Amniotic stem cell (primary cell): ENCODE results near the gene ARHGAP42.
"Not testable (repeated sequence)": the region's sequence is repeated elsewhere in the genome, so short reads cannot be mapped to it uniquely, and the experiment has no call there.

Experiments
- DNase-seq: peaks from one replicate; lab custom pipeline; 2025; lab: John Stamatoyannopoulos, UW

ARHGAP42 gene, protein sequence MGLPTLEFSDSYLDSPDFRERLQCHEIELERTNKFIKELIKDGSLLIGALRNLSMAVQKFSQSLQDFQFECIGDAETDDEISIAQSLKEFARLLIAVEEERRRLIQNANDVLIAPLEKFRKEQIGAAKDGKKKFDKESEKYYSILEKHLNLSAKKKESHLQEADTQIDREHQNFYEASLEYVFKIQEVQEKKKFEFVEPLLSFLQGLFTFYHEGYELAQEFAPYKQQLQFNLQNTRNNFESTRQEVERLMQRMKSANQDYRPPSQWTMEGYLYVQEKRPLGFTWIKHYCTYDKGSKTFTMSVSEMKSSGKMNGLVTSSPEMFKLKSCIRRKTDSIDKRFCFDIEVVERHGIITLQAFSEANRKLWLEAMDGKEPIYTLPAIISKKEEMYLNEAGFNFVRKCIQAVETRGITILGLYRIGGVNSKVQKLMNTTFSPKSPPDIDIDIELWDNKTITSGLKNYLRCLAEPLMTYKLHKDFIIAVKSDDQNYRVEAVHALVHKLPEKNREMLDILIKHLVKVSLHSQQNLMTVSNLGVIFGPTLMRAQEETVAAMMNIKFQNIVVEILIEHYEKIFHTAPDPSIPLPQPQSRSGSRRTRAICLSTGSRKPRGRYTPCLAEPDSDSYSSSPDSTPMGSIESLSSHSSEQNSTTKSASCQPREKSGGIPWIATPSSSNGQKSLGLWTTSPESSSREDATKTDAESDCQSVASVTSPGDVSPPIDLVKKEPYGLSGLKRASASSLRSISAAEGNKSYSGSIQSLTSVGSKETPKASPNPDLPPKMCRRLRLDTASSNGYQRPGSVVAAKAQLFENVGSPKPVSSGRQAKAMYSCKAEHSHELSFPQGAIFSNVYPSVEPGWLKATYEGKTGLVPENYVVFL

DNA sequence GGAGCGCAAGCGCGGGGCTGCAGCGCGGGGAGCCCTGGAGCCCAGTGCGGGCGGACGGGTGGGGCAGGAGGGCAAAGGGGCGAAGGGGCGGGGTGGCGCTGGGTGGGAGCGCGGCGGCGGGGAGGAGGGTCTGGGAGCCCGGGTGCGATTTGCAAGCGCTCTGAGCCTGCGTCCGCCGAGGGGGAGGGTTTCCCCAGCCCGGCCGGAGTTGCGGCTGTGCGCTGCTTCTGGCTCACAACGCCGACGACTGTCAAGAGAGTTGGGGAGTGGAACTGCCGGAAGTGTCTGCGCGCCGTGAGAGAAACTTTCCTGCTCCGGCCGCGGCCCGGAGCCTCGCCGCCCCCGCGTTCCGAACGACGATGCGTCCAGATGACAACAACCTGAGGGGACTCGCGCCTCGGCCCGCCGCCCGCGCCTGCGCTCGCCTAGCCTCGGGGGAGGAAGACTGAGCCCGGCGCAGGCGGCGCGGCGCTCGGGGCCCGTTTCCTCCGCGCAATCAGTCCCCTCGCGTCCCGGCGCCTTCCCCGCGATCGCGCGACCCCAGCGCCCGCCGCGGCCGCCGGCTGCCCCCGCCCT is at the start of gene ARHGAP42:
Gene ARHGAP42, plus strand, starts transcription at position 235 of the 576 bp plus-strand sequence. CDS start 391 bp downstream, outside the sequence.
- no peak for DNase-seq

DNA sequence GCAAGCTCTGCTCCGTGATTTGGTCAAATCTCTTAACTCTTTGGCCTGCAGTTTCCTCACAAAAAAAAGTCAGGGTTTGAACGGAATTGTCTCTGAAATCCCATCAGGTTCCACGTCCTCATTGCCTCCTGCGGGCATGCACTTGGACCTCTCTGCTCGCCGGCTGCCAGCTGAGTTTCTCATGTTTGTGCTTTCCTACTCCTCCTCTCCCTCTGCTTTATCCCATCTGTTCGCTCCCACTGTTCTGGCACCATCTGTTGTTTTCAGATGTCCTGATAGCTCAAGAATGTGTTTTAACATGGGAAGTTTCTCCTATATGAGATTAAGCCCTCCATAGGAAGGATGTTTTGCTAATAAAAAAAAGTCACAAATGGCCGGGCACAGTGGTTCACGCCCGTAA is 49.4 kb upstream of the ARHGAP42 start:
- no peak for DNase-seq

DNA sequence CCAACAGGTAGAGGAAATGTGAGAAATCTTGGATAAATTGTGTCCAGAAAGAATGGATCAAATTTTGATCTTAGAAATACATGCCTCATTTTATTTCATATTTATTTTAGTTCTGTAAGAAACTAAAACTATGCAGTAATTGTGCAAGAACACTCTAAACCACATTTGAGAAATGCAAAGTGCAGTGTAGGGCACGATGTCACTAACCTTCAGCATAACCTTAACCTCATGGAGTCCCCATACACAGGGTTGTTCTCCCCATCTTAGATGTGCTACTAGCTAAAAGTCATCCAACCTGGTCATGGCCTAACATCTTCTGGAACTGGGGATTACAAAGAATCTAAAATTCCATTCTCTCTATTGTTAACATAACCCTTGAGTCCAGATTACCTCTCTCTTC is 48.4 kb upstream of the ARHGAP42 start:
- no peak for DNase-seq

DNA sequence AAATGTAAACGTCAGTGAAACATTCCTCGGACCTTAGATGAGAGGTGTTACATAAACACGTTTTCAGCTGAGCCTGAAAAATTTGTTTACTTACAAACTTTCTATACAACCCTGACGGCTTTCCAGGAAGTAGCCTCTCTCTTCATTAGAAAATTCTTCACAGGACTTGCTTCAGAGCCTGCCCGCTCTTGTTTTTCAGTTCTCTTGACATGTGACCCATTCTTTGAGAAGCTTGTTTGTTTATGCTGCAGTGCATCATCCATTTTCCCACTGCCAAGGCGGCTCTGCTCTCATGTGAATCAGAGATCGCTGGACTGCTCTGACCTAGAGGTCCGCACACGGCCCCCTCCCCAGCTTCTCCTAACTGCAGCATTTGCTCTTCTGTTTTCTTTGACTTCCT is 47.9 kb upstream of the ARHGAP42 start:
- no peak for DNase-seq

DNA sequence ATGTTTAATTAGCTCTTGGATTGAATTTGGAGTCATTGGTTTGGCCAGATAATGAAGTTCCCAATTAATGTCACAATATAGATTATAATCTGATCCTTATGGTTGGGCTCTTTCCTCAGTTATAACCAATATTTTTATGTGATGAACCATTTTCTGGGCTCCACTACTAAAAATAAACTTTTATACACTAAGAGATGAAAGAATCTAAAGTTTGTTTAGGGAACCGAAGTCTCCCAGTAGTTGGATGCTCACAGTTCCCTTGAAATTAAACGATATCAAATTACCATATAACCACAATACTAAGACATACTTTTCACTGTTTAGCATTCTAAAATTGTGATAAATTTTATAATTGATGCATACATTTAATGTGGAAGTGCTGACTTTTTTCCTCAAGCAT is 47.0 kb upstream of the ARHGAP42 start:
- no peak for DNase-seq

DNA sequence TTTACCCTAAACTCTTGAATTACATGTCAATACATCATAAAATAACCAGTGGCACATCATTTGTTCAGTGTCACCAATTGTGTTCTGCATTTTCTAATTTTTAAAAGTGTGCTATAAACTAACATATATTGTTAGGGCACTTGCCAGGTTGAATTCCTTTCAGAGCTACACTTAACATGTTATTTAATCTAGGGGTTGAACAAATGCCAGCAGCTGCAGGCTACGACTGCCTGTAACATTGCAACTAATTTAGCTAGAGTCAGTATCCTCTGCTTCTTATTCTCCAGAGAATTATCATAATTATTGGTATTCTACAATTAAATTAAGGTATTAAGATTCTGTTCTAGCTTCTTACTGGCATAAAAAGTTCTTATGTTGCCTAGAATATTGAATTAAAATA is 46.4 kb upstream of the ARHGAP42 start:
- no peak for DNase-seq

DNA sequence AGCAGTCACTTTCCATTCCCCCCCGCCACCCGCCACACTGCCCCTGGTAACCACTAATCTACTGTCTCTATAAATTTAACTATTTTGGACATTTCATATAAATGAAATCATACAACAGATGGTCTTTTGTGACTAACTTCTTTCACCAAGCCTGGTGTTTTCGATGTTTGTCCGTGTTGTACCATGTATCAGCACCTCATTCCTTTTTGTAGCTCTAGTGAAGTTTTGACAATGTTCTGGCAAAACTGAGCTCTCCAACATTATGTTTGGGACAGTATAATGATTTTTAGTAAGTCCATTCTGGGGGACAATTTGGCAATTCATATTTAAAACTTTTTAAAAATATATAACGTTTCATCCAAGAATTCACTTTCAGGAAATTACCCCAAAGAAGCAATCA is 45.6 kb upstream of the ARHGAP42 start:
- DNase-seq, result no peak

DNA sequence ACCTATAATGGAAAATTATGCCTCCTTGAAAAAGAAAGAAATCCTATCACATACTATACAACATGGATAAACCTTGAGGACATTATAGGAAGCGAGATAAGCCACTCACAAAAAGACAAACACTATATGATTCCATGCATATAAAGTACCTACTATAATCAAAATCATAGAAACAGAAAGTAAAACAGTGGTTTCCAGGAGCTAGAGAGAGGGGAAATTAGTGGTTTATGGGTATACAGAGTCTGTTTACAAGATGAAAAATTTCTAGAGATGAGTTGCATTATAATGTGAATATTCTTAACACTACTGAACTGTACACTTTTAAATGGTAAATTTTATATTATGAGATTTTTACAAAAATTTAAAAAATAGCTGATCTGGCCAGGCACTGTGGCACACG is 40.5 kb upstream of the ARHGAP42 start:
- DNase-seq, result no peak

DNA sequence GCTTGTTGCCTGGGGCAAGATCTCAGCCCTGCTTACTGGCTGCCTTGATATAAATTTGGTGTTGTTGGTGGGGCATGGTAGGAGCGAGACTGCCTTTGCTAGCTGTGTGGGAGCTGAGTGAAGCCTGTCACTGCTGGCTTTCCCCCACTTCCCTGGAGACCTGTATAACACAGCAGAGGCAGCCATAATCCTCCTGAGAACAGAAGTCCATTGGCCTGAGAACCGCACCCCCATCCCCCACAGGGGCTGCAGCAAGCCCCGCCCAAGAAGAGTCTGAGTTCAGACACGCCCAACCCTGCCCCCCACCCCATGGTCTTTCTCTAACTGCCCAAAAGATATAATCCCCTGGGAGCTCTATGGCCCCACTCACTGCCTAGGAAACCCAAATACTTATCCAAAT is 39.2 kb upstream of the ARHGAP42 start:
- no peak for DNase-seq

DNA sequence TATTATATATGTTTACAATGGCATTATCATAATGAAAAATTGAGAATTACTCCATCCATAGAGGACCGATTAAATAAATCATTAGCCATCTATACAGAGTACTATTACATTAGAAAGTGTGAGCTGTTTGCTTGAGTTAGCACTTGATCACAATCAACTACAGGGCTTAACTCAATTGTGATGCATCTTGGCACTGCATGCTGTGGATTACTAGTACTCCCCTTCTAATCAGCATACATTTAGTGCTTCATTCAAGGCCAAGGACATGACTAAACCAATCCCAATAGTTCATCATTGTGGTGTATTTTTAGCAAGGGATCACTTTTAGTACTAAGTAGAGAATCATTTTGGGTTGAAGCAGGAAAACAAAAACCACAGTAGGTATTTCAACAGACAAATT is 23.5 kb upstream of the ARHGAP42 start:
- DNase-seq, result no peak

DNA sequence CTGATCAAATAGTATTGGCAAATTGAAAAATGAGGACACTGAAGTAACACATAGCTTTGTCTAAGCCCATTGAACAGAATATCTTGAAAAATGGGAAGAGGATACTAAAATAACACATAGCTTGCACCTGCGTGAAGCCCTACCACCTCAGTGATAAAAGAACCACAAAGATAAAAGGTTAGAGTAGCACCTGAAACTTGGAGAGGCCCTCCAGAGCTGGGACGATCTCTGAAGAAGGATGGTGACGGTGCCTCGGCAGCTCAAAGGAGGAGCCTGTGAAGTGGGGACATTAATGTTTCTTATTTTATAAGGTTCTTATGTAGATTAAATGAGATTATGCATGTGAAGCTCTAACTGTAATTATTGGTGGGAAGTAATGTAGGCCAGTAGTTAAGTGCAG is 23.1 kb upstream of the ARHGAP42 start:
- DNase-seq, result no peak

DNA sequence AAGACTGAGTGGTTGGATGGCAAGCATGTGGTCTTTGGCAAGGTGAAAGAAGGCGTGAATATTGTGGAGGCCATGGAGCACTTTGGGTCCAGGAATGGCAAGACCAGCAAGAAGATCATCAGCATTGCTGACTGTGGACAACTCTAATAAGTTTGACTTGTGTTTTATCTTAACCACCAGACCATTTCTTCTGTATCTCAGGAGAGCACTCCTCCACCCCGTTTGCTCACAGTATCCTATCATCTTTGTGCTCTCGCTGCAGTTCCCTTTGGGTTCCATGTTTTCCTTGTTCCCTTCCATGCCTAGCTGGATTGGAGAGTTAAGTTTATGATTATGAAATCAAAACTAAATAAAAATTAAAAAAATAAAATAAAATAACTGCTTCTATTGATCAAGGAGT is 20.3 kb upstream of the ARHGAP42 start:
- DNase-seq, result not testable (repeated sequence)

DNA sequence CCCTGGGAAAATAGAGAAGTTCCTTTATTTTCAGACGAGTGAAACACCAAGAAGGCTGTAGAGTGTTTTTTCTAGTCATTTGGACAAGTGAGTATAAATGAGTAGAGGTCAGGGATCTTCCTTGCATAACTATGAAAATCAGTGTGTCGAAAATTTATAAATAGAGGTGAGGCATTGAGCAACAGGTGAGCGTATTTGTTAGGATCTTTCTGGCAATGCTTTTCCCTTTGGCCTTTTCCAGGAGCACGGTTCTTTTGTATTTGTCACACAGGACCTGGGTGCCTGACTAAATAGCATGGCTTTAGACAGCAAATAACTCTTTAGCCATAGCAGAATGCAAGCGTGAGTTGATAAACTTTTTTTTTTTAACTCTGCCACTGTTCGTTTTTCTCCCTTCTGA is 19.6 kb upstream of the ARHGAP42 start:
- DNase-seq, result no peak

DNA sequence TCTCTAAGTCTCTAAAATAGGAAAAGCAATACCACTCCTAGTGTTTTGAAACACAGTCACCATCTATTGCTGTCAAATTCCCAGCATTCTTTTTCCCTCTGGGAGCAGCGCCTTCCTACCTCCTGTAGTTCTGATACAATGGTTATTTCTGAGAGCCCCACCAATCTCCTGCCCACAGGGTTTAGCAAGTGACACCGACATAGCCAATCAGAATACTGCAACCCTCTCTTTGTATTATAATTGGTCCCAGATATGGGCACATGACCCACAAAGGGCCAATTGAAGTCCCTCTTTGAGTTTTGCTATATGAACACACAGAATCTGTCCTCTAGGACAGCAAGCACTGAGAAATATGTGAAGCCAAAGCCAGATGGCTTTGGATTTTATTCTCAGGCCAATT is 16.9 kb upstream of the ARHGAP42 start:
- no peak for DNase-seq

DNA sequence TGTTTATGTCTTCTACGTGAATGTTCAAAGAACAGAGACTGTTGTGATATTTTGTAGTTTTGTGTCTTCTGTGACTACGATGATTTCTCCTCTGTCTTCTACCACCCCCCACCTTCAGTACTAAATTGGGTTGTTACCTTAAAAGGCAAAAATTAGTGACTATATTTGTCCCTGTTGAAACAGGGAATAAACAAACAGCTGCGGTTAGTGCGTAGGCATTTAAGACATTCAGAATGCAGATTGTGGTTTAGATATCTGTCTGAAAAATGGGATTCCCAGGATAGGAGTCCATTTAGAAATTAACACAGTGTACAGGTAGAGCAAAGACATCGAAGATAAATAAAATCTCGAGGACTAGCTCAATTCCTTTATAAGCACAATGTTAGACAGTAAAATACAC is 15.6 kb upstream of the ARHGAP42 start:
- no peak for DNase-seq

DNA sequence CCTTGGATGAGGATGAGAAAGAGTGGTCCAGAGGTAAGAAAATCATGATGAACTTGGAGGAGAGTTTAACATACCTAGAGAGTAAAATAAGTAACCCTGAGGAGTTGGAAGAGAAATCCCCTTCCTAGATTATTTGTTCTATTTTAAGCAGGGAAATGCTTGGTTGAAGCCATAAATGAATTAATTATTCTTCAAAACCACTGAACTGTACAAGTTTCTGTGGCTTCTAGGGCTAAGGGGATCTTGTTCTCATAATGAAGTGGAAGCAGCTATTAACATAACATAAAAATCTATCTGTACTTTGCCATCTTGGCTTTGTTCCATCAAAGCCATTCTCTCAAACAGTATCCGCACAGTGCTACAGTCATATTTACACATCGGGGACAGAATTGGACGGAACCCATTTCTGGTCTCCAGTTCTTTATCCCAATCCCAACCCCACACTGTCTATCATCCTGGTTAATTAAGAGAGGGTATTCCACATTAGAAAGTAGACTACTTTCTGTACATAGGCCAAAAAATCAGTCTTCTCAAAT is 14.5 kb upstream of the ARHGAP42 start:
- no peak for DNase-seq

DNA sequence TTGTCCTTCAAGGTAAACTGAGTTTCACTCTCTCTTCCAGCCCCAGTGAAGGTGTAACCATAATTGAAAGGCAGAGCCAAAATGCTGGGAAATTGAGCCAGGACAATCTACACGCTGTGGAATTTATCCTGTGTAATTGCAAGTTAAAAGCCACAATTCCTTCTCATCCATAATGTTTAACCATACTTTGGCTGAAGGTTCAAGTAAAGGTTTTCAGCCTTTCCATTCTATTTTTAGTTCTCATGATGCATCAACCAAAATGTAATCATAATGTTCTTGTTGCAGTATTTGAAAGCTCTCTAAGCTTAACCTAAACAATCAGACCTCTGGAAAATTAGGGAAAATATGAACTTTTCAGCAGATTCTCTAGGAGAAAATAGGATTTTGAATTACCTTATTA is 14.0 kb upstream of the ARHGAP42 start:
- no peak for DNase-seq

DNA sequence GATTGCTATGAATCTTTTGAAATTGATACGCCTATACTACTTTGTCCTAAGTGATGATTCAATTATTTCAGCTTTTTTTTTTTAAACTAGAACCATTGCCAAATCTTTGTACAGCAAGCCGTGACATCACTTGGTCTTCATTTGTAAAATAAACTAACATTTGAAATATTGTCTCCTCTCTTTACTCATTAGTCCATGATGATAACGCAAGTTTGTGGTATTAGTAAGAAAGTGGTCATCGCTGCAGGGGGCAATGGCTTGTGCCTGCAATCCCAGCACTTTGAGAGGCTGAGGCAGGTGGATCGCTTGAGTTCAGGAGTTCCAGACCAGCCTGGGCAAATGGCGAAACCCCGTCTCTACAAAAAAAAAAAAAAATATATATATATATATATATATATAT is 12.9 kb upstream of the ARHGAP42 start:
- no peak for DNase-seq

DNA sequence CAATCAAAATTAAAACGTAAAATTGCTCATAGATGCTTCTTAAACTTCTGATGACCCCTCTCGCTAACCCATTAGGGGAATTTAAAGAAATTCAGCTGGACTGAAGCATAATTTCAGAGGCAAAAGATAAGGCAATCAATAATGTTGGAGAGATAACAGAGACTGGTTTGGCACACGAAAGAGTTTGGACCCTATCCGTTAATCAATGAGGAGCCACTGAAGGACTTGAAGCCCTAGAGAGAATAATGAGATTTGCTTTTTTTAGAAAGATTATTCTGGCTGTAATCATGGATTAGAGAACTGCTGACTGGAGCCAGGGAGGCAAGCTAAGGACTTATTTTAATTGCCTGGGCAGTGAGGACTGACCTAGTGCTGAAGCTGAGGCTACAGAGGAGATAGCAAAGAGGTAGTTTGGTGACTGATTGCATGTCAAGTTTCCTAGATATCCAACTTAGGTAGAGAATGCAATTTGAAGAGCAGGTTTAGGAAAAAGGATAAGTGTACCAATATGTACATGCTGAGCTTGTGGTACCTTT is 11.9 kb upstream of the ARHGAP42 start:
- no peak for DNase-seq

DNA sequence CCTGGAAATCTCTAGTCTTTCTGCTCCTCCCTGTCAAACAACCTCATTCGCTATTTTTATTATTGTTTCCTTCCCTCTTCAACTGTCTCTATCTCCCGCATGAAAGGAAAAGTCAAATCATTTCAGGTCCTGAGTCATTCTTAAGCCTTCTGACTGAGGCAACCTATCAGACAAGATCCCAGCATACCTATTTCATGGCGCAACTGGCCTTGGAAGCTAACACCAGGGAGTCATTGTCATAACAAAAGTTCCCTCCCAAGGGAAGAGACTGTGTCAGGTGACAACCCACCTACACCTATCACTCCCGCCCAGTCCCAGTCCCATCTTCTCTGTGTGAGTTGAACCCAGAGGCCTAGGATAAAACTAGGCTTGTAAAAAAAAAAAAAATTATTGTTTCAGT is 10.2 kb upstream of the ARHGAP42 start:
- DNase-seq, result no peak

DNA sequence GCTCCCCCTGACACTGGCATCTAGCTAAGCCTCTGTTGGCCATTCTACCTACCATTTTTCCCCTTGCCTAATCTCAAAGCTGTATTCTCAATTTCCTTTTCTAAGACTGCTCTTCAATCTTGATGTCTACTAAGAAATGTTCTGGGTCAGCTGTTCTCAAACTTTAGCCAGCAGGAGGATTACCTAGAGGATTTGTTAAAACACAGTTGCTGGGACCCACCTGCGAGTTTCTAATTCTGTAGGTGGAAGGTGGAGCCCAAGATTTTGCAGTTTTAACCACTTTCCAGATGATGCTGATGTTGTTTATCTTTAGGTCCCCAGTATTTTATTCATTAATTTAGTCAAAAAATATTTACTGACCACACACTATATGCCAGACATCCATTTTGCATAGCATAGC is 9.3 kb upstream of the ARHGAP42 start:
- DNase-seq, result no peak

DNA sequence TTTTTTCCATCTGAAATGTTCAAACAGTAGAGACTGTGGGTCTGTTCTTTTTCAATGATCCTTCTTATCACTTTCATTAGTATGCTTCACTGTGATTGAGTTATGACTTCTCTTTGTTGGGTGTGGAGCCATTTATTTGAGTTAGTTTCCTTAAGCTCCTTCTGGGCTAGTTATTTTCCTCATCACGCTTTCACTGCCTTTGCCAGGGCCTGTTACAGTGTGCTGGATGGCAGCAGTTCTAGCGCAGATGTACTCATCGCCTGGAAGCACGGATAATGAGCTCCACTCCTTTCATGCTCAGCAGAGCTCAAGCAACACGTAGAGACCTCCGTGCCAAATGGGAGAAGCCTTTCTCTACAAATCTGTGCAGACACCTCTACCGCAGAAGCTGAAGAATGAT is 7.0 kb upstream of the ARHGAP42 start:
- DNase-seq, result no peak
